Ammon's horn (tissue), 1 donor: ENCODE measurements around the gene CDH13.

Experiments used
- DNase-seq: peaks from one replicate; pipeline ENCODE4 v3.0.0-alpha.2; 2016; ENCODE audit warnings: low spot score

CDH13 gene

DNA sequence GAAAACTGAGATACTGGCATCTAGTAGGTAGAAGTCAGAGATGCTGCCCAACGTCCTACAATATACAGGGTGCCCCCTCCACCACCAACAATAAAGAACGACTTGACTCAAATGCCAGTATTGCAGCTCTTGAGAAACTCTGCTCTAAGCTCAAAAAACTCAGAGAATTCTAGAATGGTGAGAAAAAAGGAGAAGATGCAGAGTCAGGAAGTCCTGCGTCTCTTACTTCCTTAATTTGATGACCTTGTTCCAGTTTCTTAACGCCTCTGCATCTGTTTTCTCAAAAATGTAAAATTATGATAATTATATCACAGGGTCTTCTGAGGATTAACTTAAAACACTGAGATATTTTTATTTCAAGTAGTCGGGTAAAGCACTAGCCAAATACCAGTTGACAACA lies 1179.3 kb downstream of the CDH13 start:
- peak; percentile 22 for DNase-seq

DNA sequence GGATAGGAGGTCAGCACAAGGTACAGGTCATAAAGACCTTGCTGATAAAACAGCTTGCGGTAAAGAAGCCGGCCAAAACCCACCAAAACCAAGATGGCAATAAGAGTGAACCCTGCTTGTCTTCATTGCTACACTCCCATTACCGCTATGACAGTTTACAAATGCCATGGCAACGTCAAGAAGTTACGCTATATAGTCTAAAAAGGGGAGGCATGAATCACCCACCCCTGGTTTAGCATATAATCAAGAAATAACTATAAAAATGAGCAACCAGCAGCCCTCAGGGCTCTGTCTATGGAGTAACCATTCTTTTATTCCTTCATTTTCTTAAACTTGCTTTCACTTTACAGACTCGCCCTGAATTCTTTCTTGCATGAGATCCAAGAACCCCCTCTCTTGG lies 1180.0 kb downstream of the CDH13 start:
- DNase-seq: no peak

DNA sequence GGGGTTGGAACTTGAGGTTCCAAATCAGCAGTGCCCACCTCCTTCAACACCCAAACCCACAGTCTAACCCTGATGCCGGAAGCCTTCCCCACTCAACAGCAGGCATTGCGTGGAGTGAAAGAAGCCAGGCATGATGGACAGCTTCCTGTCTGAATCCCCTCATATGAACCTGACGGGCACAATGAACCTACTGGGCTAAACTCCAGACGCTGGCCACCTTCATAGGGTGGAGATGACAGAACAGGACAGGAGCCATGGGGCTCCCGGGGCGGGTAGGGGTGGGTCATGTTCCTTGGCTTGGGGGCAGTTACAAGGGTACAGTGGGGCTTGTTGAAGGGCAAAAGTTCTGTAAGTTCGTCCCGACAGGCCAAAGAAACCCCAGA lies 1180.5 kb downstream of the CDH13 start:
- DNase-seq: no peak

DNA sequence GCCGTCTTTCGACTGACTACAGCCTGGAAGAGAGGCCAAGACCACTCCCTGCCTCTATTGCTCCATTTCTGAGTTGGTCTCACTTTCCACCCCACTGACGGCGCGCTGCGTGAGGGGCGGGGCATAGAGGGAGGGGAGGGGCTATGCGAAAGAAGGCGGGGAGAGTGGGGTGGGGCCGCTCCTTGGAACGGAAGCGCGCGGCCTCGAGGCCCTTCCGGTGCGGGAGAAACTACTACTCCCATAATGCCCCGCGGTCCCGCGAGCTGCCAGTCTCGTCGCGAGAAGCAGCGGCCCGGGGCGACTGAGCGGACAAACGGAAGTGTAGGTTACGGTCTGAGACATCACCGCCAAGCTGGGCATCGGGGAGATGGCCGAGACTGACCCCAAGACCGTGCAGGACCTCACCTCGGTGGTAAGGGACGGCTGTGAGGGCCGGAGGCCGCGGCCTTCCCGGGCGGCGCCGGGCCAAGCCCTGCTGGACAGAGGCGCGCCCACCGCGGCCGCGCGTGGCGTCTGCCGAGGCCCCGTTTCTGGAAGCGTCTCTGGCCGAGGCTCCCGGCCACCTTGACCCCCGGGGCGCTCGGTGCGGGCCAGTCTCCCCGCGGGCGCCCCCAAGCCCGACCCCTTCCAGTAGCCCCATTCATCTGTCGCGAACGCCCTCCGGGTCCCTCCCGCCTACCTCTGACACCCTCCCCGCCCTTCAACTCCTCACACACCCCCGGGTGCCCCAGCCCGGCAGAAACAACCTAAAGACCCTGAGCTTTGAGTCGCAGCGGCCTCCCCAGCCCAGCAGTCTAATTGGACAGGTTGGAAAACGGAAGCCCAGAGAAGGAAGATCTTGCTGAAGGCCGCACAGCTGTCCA lies 1181.2 kb downstream of the CDH13 start, which contains the start of gene HSBP1:
Gene HSBP1 (plus strand): TSS at position 269 of the 863 bp plus-strand sequence. CDS start 99 bp downstream, at position 368.
- peak; percentile 91 for DNase-seq

DNA sequence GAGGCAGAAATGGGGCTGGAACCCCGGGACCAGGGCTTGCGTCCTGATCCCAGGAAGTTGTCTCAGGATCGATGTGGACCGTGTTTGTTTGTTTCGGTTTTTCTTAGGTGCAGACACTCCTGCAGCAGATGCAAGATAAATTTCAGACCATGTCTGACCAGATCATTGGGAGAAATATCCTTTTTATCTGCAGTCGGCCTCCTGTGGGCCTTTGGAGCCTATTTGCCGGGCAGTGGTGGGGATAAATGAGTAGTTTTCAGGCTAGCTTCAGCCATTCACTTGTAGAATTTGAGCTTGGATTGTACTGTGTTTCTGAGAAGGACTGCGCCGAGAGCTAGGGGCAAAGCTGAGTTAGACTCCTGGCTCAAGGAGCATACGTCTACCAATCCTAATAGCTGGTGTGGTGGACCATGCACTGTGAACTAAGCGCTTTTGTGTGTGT lies 1181.8 kb downstream of the CDH13 start:
- DNase-seq: no peak

DNA sequence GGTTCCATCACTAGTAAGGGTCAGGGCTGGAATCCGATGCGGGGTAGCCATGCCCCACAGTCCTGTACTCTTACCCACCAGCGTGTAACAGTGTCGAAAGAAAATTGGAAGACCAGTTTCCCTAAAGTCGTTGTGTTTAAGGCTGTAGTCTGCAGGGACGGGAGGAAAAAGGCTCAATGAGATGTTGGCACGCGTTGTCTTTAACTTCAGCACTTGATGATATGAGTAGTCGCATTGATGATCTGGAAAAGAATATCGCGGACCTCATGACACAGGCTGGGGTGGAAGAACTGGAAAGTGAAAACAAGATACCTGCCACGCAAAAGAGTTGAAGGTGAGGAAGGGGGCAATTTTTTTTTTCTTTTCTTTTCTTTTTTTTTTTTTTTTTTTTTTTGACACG lies 1182.3 kb downstream of the CDH13 start:
- DNase-seq: no peak

GRCh38 chr16:83810901-83811300 lies 1184.1 kb downstream of the CDH13 start:
- DNase-seq: no peak

- DNase-seq: no peak
Observed at GRCh38 chr16:83813823-83814658, 1187.3 kb downstream of the CDH13 start.

GRCh38 chr16:83814659-83814985 lies 1187.9 kb downstream of the CDH13 start:
- no peak for DNase-seq

DNA sequence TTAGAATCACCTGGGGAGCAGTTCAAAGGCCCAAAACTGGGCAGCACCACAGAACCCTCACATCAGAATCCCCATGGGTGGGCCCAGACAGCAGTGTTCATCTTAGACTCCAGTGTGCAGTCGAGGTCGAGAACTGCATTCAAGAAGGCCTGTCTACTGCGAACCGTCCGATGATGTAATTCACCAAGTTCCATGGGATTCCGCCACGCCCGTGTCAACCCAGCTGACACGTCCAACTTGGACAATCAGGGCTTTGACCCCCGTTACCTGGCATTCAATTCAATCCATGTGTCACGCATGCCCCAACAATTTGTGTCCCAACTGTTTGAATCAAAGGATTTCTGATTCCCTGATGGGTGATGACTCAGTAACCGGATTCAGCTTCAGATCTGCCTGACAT lies 1190.3 kb downstream of the CDH13 start:
- no peak for DNase-seq

DNA sequence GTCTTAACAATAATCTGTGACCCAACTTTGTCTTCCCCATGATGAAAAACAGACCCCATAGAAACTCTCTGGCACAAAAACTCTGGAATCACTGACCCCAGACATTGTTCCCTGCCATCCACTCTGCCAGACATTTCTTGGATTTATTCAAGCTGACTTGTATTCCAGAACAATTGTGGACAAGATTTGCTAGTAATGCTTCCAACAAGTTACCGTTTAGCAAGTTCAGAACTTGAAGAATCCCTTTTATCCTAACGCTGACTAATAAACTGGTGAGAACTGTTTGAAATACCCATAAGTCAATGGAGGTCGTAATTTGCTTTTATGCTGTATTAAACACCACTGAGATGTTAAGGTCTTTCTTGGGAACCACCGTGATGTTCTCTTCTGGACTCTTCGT lies 1191.5 kb downstream of the CDH13 start:
- DNase-seq: no peak

- DNase-seq: no peak
Observed at GRCh38 chr16:83819361-83819760, 1192.6 kb downstream of the CDH13 start.

DNA sequence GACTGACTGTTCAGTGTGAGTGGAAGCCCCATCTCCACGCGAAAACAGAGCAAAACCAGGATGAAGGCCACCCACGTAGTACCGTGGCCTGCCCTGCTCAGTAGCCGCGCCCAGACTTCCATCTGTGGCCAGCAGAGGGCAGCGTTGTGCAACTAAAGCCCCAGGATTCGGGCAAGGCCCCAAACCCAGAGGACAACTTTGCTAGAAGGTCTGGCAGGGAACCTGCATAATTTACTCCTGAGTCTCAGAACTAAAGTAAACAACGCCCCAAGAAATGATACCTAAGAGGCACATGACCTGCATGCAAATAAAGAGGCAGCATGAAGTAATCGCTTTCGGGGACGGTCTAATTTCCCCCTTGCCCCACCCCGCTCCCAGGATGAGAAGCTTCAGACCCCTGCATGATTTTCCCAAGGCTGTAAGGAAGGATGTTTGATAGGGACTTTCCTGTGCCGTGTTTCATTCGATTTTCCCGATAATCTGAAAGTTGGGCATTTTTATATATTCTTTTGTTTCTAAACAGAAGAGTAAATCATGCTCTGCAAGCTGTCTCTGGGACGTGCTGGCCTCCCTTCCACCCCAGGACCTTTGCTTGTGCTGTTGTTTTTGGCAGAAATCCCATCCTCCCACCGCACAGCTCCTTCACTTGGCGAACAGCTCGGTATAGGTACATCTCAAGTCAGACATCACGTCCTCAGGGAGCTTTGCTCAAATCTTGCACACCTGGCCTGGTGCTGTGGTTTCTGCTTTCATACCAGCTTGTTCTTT lies 1199.6 kb downstream of the CDH13 start:
- peak; percentile 84 for DNase-seq

- no peak for DNase-seq
Observed at GRCh38 chr16:83830091-83830768, 1203.5 kb downstream of the CDH13 start.

GRCh38 chr16:83830769-83831455 lies 1204.1 kb downstream of the CDH13 start:
- DNase-seq: no peak

GRCh38 chr16:83831456-83831987 lies 1204.8 kb downstream of the CDH13 start:
- DNase-seq: no peak

DNA sequence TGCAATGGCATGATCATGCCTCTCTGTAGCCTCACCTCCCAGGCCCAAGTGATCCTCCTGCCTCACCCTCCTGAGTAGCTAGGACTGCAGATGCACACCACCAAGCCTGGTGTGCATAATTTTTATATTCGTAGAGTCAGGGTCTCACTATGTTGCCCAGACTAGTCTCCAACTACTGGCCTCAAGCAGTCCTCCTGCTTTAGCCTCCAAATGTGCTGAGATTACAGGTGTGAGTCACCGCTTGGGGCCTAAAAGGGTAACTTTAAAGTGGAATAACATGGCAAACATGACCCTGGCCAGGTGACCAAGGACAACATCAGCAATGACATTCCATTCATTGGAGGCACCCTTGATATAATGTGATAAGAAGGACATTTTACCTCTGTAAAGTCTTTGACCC lies 1207.2 kb downstream of the CDH13 start:
- no peak for DNase-seq

- no peak for DNase-seq
Observed at GRCh38 chr16:83835586-83836566, 1209.1 kb downstream of the CDH13 start.

DNA sequence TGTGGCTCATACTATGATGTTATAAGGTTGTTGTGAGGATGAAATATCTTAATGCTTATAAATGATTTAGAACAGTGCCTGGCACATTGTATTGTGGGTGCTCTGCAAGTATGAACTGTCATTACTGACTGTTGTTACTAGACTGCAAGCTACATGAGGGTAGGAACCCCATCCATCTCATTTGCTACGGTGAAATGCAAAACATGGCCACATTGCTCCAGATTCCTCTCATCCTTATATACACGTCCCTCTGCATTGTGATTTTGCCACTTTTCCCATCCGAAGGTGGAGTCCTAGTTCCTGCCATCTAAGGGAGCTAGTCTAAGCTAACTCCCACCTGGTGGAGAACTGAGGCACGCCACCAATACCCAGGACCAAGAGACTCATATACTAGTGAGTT lies 1210.8 kb downstream of the CDH13 start:
- DNase-seq: no peak

GRCh38 chr16:83838151-83838550 lies 1211.4 kb downstream of the CDH13 start:
- no peak for DNase-seq
